ENCODE measurements around the gene SCARF2. TPM values are rescaled to one million over a fixed set of nuclear protein-coding genes. Genes with fewer than 3 reads are reported as not detected.

The SCARF2 gene
- total and polyA plus RNA-seq, 7 donors, result under 0.01 to 12.8 (median 6.4) TPM

DNA sequence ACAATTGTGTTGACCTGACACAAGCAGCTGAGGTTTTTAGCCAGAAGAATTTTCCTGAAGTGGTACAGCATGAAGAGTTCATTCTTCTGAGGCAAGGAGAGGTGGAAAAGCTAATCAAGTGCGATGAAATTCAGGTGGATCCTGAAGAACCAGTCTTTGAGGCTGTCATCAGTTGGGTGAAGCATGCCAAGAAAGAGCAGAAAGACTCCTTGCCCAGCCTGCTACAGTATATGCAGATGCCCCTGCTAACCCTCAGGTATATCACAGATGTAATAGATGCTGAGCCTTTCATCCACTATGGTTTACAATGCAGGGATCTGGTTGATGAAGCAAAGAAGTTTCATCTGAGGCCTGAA is 12.9 kb upstream of the SCARF2 start:
- TF ChIP-seq POLR2A (IDR thresholded peaks at IDR 0.05) (no peak), EP300 (IDR thresholded peaks at IDR 0.05) (no peak), POLR2AphosphoS5 (IDR thresholded peaks at IDR 0.05) (no peak)
- TF ChIP-seq, protein P1, sequence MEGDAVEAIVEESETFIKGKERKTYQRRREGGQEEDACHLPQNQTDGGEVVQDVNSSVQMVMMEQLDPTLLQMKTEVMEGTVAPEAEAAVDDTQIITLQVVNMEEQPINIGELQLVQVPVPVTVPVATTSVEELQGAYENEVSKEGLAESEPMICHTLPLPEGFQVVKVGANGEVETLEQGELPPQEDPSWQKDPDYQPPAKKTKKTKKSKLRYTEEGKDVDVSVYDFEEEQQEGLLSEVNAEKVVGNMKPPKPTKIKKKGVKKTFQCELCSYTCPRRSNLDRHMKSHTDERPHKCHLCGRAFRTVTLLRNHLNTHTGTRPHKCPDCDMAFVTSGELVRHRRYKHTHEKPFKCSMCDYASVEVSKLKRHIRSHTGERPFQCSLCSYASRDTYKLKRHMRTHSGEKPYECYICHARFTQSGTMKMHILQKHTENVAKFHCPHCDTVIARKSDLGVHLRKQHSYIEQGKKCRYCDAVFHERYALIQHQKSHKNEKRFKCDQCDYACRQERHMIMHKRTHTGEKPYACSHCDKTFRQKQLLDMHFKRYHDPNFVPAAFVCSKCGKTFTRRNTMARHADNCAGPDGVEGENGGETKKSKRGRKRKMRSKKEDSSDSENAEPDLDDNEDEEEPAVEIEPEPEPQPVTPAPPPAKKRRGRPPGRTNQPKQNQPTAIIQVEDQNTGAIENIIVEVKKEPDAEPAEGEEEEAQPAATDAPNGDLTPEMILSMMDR (IDR thresholded peaks at IDR 0.05), result no peak
- H3K36me3 ChIP-seq, result peaks cover 9 to 37% (median 12%) of the 10 kb centered on the region in 4 donors
- no peaks in the 10 kb centered on the region for H3K4me1 ChIP-seq
- no peaks in the 10 kb centered on the region for H3K27me3 ChIP-seq
- no peak overlapping the region for H3K4me3 ChIP-seq
- H3K27ac ChIP-seq, result no peak overlapping the region
- DNase-seq, result no peak
- no peaks in the 10 kb centered on the region for H3K9me3 ChIP-seq
- intact Hi-C loops (cut with DNase I), result no loop called here
- 88 to 94% methylated on average over 1 of the region's 1 CpG for WGBS, 2 donors

- TF ChIP-seq EP300 (IDR thresholded peaks at IDR 0.05) (no peak), POLR2AphosphoS5 (IDR thresholded peaks at IDR 0.05) (no peak), POLR2A (IDR thresholded peaks at IDR 0.05) (no peak)
- TF ChIP-seq, protein P1 (IDR thresholded peaks at IDR 0.05), result no peak
- Histone ChIP-seq H3K27me3 (no peaks in the 10 kb centered on the region), H3K36me3 (peaks cover 9 to 37% (median 13%) of the 10 kb centered on the region in 4 donors), H3K4me1 (no peaks in the 10 kb centered on the region), H3K9me3 (no peaks in the 10 kb centered on the region), H3K4me3 (no peak overlapping the region), H3K27ac (no peak overlapping the region)
- no peak for DNase-seq
- WGBS, 2 donors, result 94 to 96% methylated on average over 19 of the region's 19 CpGs
- intact Hi-C loops (cut with DNase I), result no loop called here
Observed at GRCh38 chr22:20449819-20450550, 12.4 kb upstream of the SCARF2 start.

DNA sequence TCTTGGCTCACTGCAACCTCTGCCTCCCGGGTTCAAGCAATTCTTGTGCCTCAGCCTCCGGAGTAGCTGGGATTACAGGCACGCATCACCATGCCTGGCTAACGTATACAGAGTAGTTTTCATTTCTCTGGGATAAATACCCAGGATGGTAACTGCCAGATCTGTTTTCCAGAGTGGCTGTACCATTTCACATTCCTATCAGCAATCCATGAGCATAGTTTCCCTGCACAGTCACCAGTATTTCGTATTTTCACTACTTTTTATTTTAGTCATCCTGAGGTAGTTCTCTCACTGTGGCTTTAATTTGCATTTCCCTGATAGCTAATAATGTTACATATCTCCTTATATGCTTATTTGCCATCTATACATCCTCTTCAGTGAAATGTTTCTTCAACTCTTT is 11.0 kb upstream of the SCARF2 start:
- WGBS, 2 donors, result 92 to 93% methylated on average over 5 of the region's 5 CpGs
- H3K36me3 ChIP-seq, result peaks cover 9 to 48% (median 16%) of the 10 kb centered on the region in 4 donors
- no peak for TF ChIP-seq POLR2A (IDR thresholded peaks at IDR 0.05)
- TF ChIP-seq, protein P1 (IDR thresholded peaks at IDR 0.05), result no peak
- TF ChIP-seq POLR2AphosphoS5 (IDR thresholded peaks at IDR 0.05), result no peak
- intact Hi-C loops (cut with DNase I), result no loop called here
- DNase-seq, result no peak
- no peak overlapping the region for H3K4me3 ChIP-seq
- no peaks in the 10 kb centered on the region for H3K9me3 ChIP-seq
- no peaks in the 10 kb centered on the region for H3K27me3 ChIP-seq
- no peaks in the 10 kb centered on the region for H3K4me1 ChIP-seq
- H3K27ac ChIP-seq, result no peak overlapping the region

DNA sequence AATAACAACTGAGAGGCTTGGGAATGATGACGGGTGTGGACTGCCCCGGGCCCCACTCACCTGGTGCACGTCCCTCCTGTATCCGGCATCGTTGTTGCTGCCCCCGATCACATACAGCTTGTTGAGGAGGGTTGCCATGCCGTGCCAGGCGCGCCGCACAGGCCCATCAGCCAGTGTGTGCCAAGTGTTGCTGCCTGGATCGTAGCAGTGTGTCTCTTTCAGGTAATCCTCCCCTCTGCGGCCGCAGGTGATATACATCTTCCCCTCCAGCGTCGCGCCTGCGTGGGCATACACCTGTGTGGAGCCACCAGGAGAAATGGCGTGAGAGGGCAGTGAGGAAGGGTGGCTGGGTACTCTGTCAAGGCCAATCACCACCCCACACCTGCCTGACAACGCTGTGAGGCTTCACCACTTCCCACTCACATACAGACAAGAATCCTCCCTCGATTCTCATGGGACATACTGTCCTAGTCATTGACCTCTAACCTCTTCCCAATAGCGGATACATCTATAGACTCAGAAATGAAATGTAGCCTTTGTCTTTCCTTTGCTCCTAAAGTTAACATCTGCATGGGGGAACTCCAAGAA is 8.9 kb upstream of the SCARF2 start:
- Histone ChIP-seq H3K4me1 (no peaks in the 10 kb centered on the region), H3K36me3 (peaks cover 9 to 56% (median 20%) of the 10 kb centered on the region in 4 donors), H3K27me3 (no peaks in the 10 kb centered on the region), H3K27ac (no peak overlapping the region), H3K4me3 (no peak overlapping the region), H3K9me3 (no peaks in the 10 kb centered on the region)
- no peak for DNase-seq
- intact Hi-C loops (cut with DNase I), result no loop called here
- WGBS, 2 donors, result 95% methylated on average over 21 of the region's 21 CpGs
- no peak for TF ChIP-seq EP300 (IDR thresholded peaks at IDR 0.05)
- TF ChIP-seq POLR2AphosphoS5 (IDR thresholded peaks at IDR 0.05), result no peak
- no peak for TF ChIP-seq POLR2A (IDR thresholded peaks at IDR 0.05)
- TF ChIP-seq, protein P1 (IDR thresholded peaks at IDR 0.05), result no peak
